ENCODE results near the gene DALRD3.

DNA sequence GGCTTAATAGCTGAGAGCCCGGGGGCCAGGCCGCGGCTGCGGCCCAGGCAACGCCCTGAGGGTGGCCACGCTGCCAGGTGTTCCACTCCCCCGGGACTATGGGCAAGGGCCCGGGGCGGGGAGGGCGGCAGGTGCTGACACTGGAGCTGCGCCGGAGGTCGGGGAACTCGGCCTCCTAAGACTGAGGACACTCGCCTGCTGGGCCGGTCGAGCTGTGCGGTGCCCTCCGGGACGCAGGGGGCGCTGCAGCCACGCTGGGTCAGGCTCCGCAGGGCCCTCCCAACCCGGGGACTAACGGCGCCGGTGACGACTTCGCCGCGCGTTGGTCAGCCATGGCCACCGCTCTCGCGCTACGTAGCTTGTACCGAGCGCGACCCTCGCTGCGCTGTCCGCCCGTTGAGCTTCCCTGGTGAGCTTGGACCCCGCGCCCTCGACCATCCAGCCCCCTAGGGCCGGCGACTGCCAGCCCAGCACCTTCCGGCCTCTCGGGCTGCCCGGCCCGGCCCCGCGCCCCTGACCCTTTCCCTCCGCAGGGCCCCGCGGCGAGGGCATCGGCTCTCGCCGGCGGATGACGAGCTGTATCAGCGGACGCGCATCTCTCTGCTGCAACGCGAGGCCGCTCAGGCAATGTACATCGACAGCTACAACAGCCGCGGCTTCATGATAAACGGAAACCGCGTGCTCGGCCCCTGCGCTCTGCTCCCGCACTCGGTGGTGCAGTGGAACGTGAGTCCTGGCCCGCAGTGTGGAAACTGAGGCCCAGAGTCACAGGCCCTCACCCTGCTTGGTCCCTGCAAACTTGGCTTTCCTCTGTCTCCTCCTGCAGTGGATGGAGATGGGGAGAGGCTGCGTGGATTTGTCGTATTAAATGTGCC lies 3.7 kb upstream of the DALRD3 start, which contains the start of gene NDUFAF3:
- TF ChIP-seq, protein P1, sequence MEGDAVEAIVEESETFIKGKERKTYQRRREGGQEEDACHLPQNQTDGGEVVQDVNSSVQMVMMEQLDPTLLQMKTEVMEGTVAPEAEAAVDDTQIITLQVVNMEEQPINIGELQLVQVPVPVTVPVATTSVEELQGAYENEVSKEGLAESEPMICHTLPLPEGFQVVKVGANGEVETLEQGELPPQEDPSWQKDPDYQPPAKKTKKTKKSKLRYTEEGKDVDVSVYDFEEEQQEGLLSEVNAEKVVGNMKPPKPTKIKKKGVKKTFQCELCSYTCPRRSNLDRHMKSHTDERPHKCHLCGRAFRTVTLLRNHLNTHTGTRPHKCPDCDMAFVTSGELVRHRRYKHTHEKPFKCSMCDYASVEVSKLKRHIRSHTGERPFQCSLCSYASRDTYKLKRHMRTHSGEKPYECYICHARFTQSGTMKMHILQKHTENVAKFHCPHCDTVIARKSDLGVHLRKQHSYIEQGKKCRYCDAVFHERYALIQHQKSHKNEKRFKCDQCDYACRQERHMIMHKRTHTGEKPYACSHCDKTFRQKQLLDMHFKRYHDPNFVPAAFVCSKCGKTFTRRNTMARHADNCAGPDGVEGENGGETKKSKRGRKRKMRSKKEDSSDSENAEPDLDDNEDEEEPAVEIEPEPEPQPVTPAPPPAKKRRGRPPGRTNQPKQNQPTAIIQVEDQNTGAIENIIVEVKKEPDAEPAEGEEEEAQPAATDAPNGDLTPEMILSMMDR (IDR thresholded peaks at IDR 0.05): peak; percentile 88
- TF ChIP-seq USF1 (IDR thresholded peaks at IDR 0.05; ENCODE audit: borderline replicate concordance, low read depth) (no peak), GATA2 (CRISPR knock-in tag; IDR thresholded peaks at IDR 0.05) (no peak), EP300 (IDR thresholded peaks at IDR 0.05; ENCODE audit: borderline replicate concordance in 1 of 2, low read depth in 1 of 2, low read length in 1 of 2) (peak in 1 of 2 experiments; percentile 33; a peak in 1 of 4 replicates), POLR2AphosphoS5 (IDR thresholded peaks at IDR 0.05; ENCODE audit: low read depth, low read length) (peak; percentile 49; the same call in 1 of the 2 replicates)

Data from SK-N-SH (cell line).